Activated CD8-positive, alpha-beta T cell treated with anti-CD3 and anti-CD28 coated beads for 36 hours (primary cell): ENCODE measurements around the gene VEZT. TPM values are rescaled to one million over a fixed set of nuclear protein-coding genes. Genes with fewer than 3 reads are reported as not detected.
"Not testable (repeated sequence)": the region's sequence is repeated elsewhere in the genome, so short reads cannot be mapped to it uniquely, and the experiment has no call there.

Source experiments
- ATAC-seq: fragments of 200-7000 bp; cut with Tn5 transposase; one replicate; pipeline ENCODE4 v1.10.0; 2021; ENCODE audit warnings: mild to moderate bottlenecking, moderate library complexity
- CTCF ChIA-PET: fragments of 350-600 bp; sonication (Branson Sonifier 250); formaldehyde crosslinking; loops from one replicate; lab custom pipeline; 2021; ENCODE audit warnings: antibody characterized with exemption; lab: Charles Lee
- POLR2A ChIA-PET: fragments of 350-600 bp; sonication (Branson Sonifier 250); formaldehyde crosslinking; loops from one replicate; lab custom pipeline; 2021; ENCODE audit warnings: antibody characterized with exemption; lab: Charles Lee
- DNase-seq: peaks from one replicate; pipeline ENCODE4 v3.0.0-alpha.2; 2020
- H3K27ac Mint-ChIP-seq: one replicate; pipeline ENCODE4 v1.8.0; 2021; ENCODE audit warnings: mild to moderate bottlenecking, mixed read lengths
- H3K27me3 Mint-ChIP-seq: one replicate; pipeline ENCODE4 v1.8.0; 2021; ENCODE audit warnings: mixed read lengths
- H3K36me3 Mint-ChIP-seq: one replicate; pipeline ENCODE4 v1.8.0; 2021; ENCODE audit warnings: low read depth, mixed read lengths
- H3K4me1 Mint-ChIP-seq: one replicate; pipeline ENCODE4 v1.8.0; 2021; ENCODE audit warnings: low read depth, mixed read lengths
- H3K4me3 Mint-ChIP-seq: one replicate; pipeline ENCODE4 v1.8.0; 2021; ENCODE audit warnings: mild to moderate bottlenecking, moderate library complexity, mixed read lengths
- H3K9me3 Mint-ChIP-seq: one replicate; pipeline ENCODE4 v1.8.0; 2021; ENCODE audit warnings: mixed read lengths
- intact Hi-C: fragments of 100-400 bp; cut with micrococcal nuclease; formaldehyde crosslinking; loops from one replicate; pipeline ENCODE4 v1.10.0; 2022
- total RNA-seq, 2 experiments: library from RNA; stranded (reverse); gene quantifications; one replicate each; pipeline ENCODE4 v1.2.3, GENCODE V29; 2021
- TF ChIP-seq, protein P1 (sequence below): fragments of 200-600 bp; IDR thresholded peaks from one replicate; pipeline ENCODE4 v1.8.0; 2022; ENCODE audit warnings: antibody characterized with exemption, mild to moderate bottlenecking

VEZT gene
- total RNA-seq, 2 experiments from 2014 or later, result 46.9 to 51.7 TPM

DNA sequence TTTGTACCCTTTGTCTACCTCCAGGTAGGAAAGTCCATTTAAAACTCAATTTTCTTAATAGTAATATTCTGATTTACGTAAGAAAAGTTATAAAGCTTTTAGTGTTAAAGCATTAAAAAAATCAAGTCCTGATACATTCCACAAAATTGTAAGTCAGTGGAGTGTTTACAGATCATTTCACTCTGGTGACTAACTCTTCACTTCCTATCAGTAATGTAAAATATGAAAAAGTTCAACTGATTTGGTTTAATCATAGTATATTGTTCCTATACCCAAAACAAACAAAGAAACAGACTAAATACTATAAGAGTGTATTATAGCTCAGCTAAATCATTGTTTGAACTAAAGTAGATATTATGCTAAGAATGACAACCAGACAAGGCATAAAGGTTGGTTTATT lies 85.9 kb downstream of the VEZT start:
- no peaks in the 10 kb centered on the region for H3K27me3 Mint-ChIP-seq
- H3K36me3 Mint-ChIP-seq, result peaks cover 14% of the 10 kb centered on the region
- ATAC-seq, result no peak
- DNase-seq, result no peak
- POLR2A ChIA-PET, result no interaction called here
- CTCF ChIA-PET, result interaction anchor here (1.2 kb wide), 1 partner anchor 12 kb away, joined by 4 read pairs; no protein-coding TSS in a partner anchor
- intact Hi-C loops, result no loop called here
- TF ChIP-seq, protein P1, sequence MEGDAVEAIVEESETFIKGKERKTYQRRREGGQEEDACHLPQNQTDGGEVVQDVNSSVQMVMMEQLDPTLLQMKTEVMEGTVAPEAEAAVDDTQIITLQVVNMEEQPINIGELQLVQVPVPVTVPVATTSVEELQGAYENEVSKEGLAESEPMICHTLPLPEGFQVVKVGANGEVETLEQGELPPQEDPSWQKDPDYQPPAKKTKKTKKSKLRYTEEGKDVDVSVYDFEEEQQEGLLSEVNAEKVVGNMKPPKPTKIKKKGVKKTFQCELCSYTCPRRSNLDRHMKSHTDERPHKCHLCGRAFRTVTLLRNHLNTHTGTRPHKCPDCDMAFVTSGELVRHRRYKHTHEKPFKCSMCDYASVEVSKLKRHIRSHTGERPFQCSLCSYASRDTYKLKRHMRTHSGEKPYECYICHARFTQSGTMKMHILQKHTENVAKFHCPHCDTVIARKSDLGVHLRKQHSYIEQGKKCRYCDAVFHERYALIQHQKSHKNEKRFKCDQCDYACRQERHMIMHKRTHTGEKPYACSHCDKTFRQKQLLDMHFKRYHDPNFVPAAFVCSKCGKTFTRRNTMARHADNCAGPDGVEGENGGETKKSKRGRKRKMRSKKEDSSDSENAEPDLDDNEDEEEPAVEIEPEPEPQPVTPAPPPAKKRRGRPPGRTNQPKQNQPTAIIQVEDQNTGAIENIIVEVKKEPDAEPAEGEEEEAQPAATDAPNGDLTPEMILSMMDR, result no peak
- no peaks in the 10 kb centered on the region for H3K9me3 Mint-ChIP-seq
- H3K27ac Mint-ChIP-seq, result no peak overlapping the region
- no peak overlapping the region for H3K4me3 Mint-ChIP-seq
- H3K4me1 Mint-ChIP-seq, result no peaks in the 10 kb centered on the region

DNA sequence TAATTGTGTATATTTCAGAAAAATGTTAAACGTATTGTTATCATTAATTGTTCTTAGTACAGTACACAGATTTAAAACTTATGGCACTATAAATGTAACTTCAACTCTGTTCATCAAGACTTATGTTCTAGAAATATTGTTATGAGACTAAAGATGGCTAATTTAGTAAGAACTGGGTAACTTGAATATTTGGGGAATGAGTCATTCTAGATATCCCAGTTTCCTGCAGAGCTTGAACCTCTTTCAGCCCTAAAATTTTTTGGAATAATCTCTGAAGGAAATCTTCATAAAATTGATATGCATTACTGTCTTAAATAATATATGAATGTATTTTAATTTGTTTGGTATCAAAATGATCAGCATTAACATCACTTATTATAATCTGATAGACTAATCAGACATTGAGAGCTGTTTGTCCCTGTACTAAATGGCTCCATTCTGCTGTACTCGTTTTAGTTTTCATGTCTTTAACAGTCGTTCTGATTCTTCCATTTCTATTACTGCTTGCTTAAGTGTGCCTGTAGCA lies 87.1 kb downstream of the VEZT start:
- ATAC-seq (no peak), DNase-seq (no peak)
- TF ChIP-seq, protein P1, result no peak
- POLR2A ChIA-PET, result no interaction called here
- CTCF ChIA-PET, result interaction anchor here (1.2 kb wide), 1 partner anchor 13 kb away, joined by 4 read pairs; no protein-coding TSS in a partner anchor
- no peak overlapping the region for H3K4me3 Mint-ChIP-seq
- H3K36me3 Mint-ChIP-seq, result peaks cover 14% of the 10 kb centered on the region
- no peaks in the 10 kb centered on the region for H3K4me1 Mint-ChIP-seq
- H3K27ac Mint-ChIP-seq, result no peak overlapping the region
- intact Hi-C loops, result no loop called here
- H3K9me3 Mint-ChIP-seq, result no peaks in the 10 kb centered on the region
- no peaks in the 10 kb centered on the region for H3K27me3 Mint-ChIP-seq

DNA sequence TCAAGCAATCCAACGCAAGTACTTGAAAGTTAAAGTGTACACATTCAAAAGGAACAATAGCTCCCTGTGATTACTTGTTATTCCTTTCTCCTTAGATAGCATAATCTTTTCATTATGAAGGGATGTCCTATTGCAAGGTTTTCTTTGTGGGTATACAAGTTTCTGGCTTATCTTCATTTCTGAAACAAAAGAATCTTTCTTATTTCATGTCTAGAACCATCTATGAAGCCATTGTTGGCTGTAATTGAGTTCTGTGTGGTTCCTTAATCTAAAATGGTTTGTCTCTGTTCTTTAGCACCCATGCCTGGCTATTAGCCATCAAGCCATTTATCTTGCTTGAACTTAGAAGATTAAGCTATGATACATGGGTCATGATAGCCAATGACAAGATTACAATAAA lies 95.0 kb downstream of the VEZT start:
- Mint-ChIP-seq H3K27ac (no peak overlapping the region), H3K4me3 (no peak overlapping the region), H3K36me3 (no peaks in the 10 kb centered on the region), H3K4me1 (no peaks in the 10 kb centered on the region), H3K27me3 (peaks cover 2% of the 10 kb centered on the region), H3K9me3 (no peaks in the 10 kb centered on the region)
- DNase-seq (no peak), ATAC-seq (no peak)
- POLR2A ChIA-PET, result no interaction called here
- CTCF ChIA-PET, result interaction anchor here (0.7 kb wide), 1 partner anchor 166 kb away, joined by 4 read pairs; no protein-coding TSS in a partner anchor
- TF ChIP-seq, protein P1, result no peak
- intact Hi-C loops, result no loop called here

DNA sequence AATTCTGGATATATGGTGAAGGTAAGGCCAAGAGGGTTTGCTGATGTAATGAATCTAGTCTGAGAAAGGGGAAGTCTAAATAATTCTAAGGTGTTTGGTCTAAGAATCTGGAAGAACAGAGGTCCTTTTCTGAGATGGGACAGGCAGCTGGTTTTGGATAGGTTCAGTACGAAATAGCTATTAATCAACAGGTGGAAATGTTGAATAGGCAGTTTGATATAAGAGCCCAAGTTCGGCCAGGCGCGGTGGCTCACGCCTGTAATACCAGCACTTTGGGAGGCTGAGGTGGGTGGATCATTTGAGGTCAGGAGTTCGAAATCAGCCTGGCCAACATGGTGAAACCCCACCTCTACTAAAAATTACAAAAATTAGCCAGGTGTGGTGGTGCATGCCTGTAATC lies 97.1 kb downstream of the VEZT start:
- H3K9me3 Mint-ChIP-seq, H3K4me3 Mint-ChIP-seq, H3K27ac Mint-ChIP-seq, intact Hi-C loops, H3K36me3 Mint-ChIP-seq, ATAC-seq, H3K4me1 Mint-ChIP-seq, CTCF ChIA-PET, H3K27me3 Mint-ChIP-seq, DNase-seq: not testable (repeated sequence)
- POLR2A ChIA-PET, result interaction anchor here (0.7 kb wide), 1 partner anchor 181 kb away, joined by 3 read pairs; no protein-coding TSS in a partner anchor

DNA sequence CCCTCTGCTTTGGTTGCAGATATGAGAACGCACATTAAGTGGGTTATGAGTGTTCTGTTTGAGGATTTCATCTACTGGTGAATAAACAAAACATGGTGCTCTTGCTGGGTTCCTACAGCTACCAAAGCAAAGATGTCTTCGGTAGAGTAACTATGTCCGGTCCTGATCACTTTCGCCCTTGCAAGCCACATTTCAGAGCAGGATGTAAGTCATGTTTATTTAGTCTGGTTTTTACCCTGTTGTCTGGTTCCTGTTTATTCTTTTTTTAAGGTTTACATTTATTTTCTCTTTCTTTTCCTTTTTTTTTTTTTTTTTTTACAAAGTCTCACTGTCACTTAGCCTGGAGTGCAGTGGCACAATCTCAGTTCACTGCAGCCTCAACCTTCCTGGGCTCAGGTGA lies 99.2 kb downstream of the VEZT start:
- TF ChIP-seq, protein P1, result no peak
- no peak overlapping the region for H3K4me3 Mint-ChIP-seq
- H3K4me1 Mint-ChIP-seq, result no peaks in the 10 kb centered on the region
- H3K27me3 Mint-ChIP-seq, result peaks cover 2% of the 10 kb centered on the region
- ATAC-seq (no peak), DNase-seq (no peak)
- H3K27ac Mint-ChIP-seq, result no peak overlapping the region
- ChIA-PET POLR2A (no interaction called here), CTCF (no interaction called here)
- no peaks in the 10 kb centered on the region for H3K36me3 Mint-ChIP-seq
- intact Hi-C loops, result no loop called here
- H3K9me3 Mint-ChIP-seq, result no peaks in the 10 kb centered on the region
